SJCRH30 (cell line): ENCODE data around the gene SLC2A4. TPM values are rescaled to one million over a fixed set of nuclear protein-coding genes. Genes with fewer than 3 reads are reported as not detected.
A peak's percentile ranks its signal among the peaks of the same experiment; 100 is the strongest.

Experiments
- DNase-seq, 2 experiments: peaks; one replicate each; pipeline ENCODE4 v3.0.0-alpha.2; 2015 to 2020
- H3K27ac ChIP-seq: fragments of 250-450 bp; sonication (Bioruptor Pico); 2 replicates; pipeline ENCODE4 v1.5.1; 2020; ENCODE audit warnings: mild to moderate bottlenecking, moderate library complexity
- H3K27me3 ChIP-seq: fragments of 250-450 bp; sonication (Bioruptor Pico); 2 replicates; pipeline ENCODE4 v1.5.1; 2020; ENCODE audit warnings: mild to moderate bottlenecking, moderate library complexity
- H3K36me3 ChIP-seq: fragments of 250-450 bp; sonication (Bioruptor Pico); 2 replicates; pipeline ENCODE4 v1.5.1; 2020; ENCODE audit warnings: mild to moderate bottlenecking, moderate library complexity
- H3K4me1 ChIP-seq: fragments of 250-450 bp; sonication (Bioruptor Pico); 2 replicates; pipeline ENCODE4 v1.5.1; 2020; ENCODE audit warnings: mild to moderate bottlenecking, moderate library complexity
- H3K4me3 ChIP-seq: fragments of 250-450 bp; sonication (Bioruptor Pico); 2 replicates; pipeline ENCODE4 v1.5.1; 2020; ENCODE audit warnings: mild to moderate bottlenecking, moderate library complexity
- H3K9me3 ChIP-seq: fragments of 250-450 bp; sonication (Bioruptor Pico); replicated peaks from 2 replicates; pipeline ENCODE4 v1.5.1; 2020; ENCODE audit warnings: mild to moderate bottlenecking, moderate library complexity
- total RNA-seq: library from RNA; depleted of rRNA; stranded (reverse); fragments of >200 nt; shearing (Covaris generic); gene quantifications from 2 replicates; pipeline ENCODE4 v1.2.3, GENCODE V29; 2014

SLC2A4 gene
- total RNA-seq, 1 experiment from 2014 or later = 1.3 TPM

DNA sequence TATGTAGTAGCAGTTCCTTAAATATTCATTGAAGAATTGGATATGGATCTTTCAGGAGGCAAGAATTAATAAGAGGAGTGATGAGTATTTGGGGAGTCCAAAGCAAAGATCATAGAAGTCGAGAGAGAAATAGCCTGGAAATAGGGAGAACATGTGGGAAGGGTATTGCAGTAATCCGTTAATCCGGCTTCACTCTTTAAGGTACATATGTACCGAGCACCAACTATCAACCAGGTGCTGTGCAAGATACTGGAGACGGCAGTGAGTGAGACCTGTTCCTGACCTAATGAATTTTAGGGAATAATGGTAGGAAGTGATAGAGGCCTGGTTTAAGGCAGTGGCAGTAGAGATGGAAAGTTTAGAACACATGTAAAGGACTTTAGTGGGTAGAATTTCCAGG, 28.4 kb upstream of the SLC2A4 start:
- peak overlapping the region; percentile 93; the same call in 1 of the 2 replicates for H3K27ac ChIP-seq
- H3K27me3 ChIP-seq = no peaks in the 10 kb centered on the region
- H3K4me1 ChIP-seq = 0 out of 2 replicates have a peak, but pooled peaks cover 3% of the 10 kb centered on the region
- no peaks in the 10 kb centered on the region for H3K9me3 ChIP-seq
- peak overlapping the region; percentile 99 for H3K4me3 ChIP-seq
- DNase-seq = no peak
- no peaks in the 10 kb centered on the region for H3K36me3 ChIP-seq

- peaks cover 4% of the 10 kb centered on the region for H3K36me3 ChIP-seq
These were observed 27.0 kb upstream of the SLC2A4 start for GRCh38 chr17:7254511-7254910.

GRCh38 chr17:7256766-7257456, 24.6 kb upstream of the SLC2A4 start:
- no peaks in the 10 kb centered on the region for H3K4me1 ChIP-seq
- H3K9me3 ChIP-seq = no peaks in the 10 kb centered on the region
- no peaks in the 10 kb centered on the region for H3K27me3 ChIP-seq
- no peak for DNase-seq
- peaks cover 4% of the 10 kb centered on the region for H3K36me3 ChIP-seq
- H3K4me3 ChIP-seq = no peak overlapping the region
- no peak overlapping the region for H3K27ac ChIP-seq

More at GRCh38 chr17:7254511-7254910, 27.0 kb upstream of the SLC2A4 start:
- no peak for DNase-seq
- no peak overlapping the region for H3K27ac ChIP-seq
- 0 out of 2 replicates have a peak, but pooled peaks cover 3% of the 10 kb centered on the region for H3K4me1 ChIP-seq
- H3K4me3 ChIP-seq = no peak overlapping the region
- H3K27me3 ChIP-seq = no peaks in the 10 kb centered on the region
- no peaks in the 10 kb centered on the region for H3K9me3 ChIP-seq

DNA sequence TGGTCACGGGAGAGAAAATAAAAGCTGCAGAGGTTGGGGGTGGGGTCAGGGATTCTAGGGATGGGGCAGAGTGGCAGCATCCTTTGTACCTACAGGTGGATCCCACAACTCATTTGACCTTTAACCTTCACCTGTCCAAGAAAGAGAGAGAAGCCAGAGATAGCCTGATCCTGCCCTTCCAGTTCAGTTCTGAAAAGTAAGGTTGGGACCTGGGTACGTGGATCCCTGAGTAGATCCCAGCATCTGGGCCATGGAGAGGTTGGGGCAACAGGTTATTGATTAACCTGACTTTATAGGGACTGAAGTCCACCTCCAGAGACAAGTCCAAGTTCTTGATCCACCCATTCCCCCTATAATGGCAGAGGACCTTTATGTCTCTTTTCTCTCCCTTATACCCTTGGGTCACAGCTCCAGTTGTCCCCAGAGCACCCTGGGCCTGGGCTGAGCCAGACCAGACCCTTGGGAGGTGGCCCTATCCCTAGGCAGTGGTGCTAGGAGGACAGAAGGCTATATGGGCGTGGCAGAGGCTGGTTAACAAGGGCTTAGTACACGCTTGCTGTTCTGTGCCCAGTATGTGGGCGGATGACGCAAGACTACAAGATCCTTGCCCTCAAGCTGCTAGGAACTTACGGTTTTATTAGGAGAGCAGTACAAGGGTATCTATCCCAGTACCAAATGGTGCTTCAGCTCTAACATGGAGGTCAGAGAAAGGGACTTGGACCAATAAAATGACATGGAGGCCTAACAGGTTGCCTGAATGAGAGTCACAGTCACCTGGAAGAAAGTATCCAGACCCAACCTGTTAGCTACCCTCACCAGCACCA, 22.6 kb upstream of the SLC2A4 start:
- H3K36me3 ChIP-seq = peaks cover 4% of the 10 kb centered on the region

GRCh38 chr17:7259555-7259889, 22.0 kb upstream of the SLC2A4 start:
- Histone ChIP-seq H3K27me3 (no peaks in the 10 kb centered on the region), H3K4me1 (no peaks in the 10 kb centered on the region), H3K27ac (no peak overlapping the region), H3K4me3 (no peak overlapping the region), H3K36me3 (peaks cover 4% of the 10 kb centered on the region), H3K9me3 (no peaks in the 10 kb centered on the region)
- DNase-seq = no peak

More for the DNA sequence above, 22.6 kb upstream of the SLC2A4 start:
- Histone ChIP-seq H3K9me3 (no peaks in the 10 kb centered on the region), H3K4me3 (no peak overlapping the region), H3K27ac (no peak overlapping the region), H3K27me3 (no peaks in the 10 kb centered on the region), H3K4me1 (no peaks in the 10 kb centered on the region)
- DNase-seq = no peak

DNA sequence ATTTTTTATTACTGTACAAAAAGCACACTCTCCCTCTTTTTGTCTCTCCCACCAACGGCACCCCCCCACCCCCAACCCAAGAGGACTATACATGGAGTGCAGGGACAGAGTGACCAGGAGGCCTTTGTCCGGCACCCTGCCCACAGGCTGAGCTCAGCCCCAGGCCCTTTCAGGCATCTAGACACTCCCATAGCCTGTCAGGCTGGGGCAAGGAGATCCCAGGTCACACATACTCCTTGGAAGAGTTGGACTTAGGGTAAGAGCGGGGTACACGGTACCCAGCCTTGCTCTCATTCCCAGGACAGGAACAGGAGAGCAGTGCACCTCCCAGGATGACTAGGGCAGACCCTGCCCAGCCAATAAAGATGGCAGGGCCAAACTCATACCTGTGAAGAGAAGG, 21.4 kb upstream of the SLC2A4 start:
- Histone ChIP-seq H3K9me3 (no peaks in the 10 kb centered on the region), H3K27me3 (no peaks in the 10 kb centered on the region), H3K4me3 (no peak overlapping the region), H3K4me1 (no peaks in the 10 kb centered on the region), H3K27ac (no peak overlapping the region), H3K36me3 (peaks cover 4% of the 10 kb centered on the region)
- no peak for DNase-seq

DNA sequence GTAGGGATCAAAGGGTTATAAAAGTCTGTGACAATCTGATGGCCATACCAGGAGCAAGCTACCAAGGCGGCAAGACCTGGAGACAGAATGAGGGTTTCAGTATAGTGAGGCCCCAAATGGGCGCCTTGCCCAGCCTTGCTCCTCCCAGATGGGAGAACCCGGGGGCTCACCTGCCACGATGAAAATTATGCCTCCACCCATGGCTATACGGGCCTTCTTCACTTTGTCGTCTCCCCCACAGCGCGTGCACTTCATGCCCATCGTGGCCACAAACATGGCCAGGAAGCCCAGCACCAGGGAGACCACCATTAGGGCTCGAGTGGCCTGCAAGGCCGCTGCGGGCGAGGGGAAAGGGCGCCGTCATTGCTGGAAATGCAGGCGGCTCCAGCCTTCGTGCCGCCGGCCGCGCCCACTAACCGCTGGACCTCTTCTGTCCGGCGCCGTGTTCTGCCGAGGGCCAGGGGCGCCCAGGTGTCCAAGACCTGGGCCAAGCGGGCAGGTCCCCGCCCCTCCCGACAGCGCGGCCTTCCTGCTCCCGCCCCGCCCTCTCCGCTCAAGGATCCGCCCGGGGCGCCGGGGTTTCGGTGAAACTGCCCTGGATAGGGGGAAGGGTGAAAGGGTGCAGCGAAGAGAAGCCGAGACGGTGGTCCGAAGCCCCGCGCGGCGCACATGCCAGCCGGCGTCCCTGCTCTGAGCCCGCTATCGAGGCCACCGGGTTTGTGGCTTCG, 20.7 kb upstream of the SLC2A4 start:
- H3K27ac ChIP-seq = no peak overlapping the region
- DNase-seq = no peak
- no peak overlapping the region for H3K4me3 ChIP-seq
- H3K36me3 ChIP-seq = peaks cover 4% of the 10 kb centered on the region
- H3K27me3 ChIP-seq = no peaks in the 10 kb centered on the region
- H3K9me3 ChIP-seq = no peaks in the 10 kb centered on the region
- H3K4me1 ChIP-seq = no peaks in the 10 kb centered on the region

GRCh38 chr17:7261379-7262191, 19.9 kb upstream of the SLC2A4 start:
- Histone ChIP-seq H3K4me3 (no peak overlapping the region), H3K36me3 (peaks cover 4% of the 10 kb centered on the region), H3K9me3 (no peaks in the 10 kb centered on the region), H3K4me1 (no peaks in the 10 kb centered on the region), H3K27me3 (no peaks in the 10 kb centered on the region), H3K27ac (no peak overlapping the region)
- DNase-seq = no peak

GRCh38 chr17:7262192-7262934, 19.2 kb upstream of the SLC2A4 start, which contains the start of gene CLDN7:
TSS of gene CLDN7 (minus strand) at chr17:7262478. CDS start at chr17:7262043, 435 bp downstream.
- Histone ChIP-seq H3K27me3 (no peaks in the 10 kb centered on the region), H3K36me3 (peaks cover 4% of the 10 kb centered on the region), H3K4me3 (no peak within 1 kb of the TSS; the same call in 1 of the 2 replicates), H3K4me1 (no peaks in the 10 kb centered on the region), H3K27ac (no peak within 1 kb of the TSS), H3K9me3 (no peaks in the 10 kb centered on the region)
- DNase-seq = no peak

DNA sequence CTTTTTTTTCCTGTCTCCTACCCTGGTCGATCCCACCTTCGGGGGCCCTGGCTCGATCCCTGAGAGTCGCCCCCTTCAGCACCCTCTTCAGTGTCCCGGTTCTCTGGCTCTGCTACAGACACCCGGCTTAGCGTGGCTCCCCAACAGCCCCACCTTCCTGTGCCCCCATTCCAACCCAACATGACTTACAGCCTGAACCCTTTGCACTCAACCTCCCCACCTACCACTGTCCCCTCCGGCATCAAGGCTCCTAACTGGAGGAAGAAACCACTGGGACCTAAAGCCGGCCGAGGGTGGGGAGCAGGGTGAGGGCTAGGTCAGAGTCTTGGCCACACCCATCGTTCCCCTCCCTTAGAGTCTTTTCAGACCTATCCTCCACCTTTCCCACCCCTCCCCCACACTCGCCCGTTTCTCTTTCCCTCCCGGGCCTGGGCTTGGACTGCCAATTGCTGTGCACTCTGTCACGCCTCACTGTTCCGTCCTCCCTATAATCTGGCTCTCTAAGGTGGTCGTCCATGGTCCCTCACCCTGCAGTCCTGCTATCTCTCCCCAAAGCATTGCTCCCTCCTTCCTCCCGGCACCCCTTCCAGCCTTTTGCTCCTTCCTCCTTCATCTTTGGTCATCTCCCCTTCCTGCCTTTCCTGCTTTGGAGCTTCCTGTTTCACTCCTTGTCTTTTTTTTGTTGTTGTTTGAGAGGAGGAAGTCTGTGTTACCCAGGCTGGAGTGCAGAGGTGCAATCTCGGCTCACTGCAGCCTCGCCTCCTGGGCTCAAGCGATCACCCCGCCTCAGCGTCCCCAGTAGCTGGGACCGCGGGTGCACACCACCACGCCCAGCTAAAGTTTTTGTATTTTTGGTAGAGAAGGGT, 18.4 kb upstream of the SLC2A4 start:
- H3K9me3 ChIP-seq = no peaks in the 10 kb centered on the region
- H3K36me3 ChIP-seq = peaks cover 4% of the 10 kb centered on the region
- no peak for DNase-seq
- H3K27ac ChIP-seq = no peak overlapping the region
- H3K4me1 ChIP-seq = no peaks in the 10 kb centered on the region
- H3K27me3 ChIP-seq = no peaks in the 10 kb centered on the region
- H3K4me3 ChIP-seq = no peak overlapping the region; the same call in 1 of the 2 replicates

- no peaks in the 10 kb centered on the region for H3K27me3 ChIP-seq
- no peak overlapping the region for H3K27ac ChIP-seq
- H3K36me3 ChIP-seq = no peaks in the 10 kb centered on the region; the same call in none of the 2 replicates
These were observed 17.8 kb upstream of the SLC2A4 start for GRCh38 chr17:7263801-7264078.

DNA sequence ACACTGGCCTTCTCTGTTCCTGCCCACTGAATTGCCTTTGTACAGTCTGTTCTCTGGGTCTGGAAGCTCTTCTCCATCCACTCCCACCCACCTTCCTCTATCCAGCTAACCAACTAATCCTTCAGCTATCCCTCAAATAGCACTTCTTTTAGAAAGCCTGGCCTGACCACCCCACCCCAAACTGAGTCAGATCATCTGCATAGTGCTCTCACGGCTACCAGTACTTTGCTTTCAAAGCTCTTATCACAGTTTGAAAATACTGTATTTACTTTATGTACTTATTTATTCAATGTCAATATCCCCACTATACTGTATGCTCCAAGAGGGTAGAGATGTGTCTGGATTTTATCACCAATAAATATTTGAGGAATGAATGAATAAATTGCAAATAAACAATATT, 14.7 kb upstream of the SLC2A4 start:
- Histone ChIP-seq H3K27me3 (no peaks in the 10 kb centered on the region), H3K9me3 (no peaks in the 10 kb centered on the region), H3K4me3 (no peak overlapping the region), H3K36me3 (no peaks in the 10 kb centered on the region), H3K4me1 (no peaks in the 10 kb centered on the region), H3K27ac (no peak overlapping the region)
- no peak for DNase-seq

More at GRCh38 chr17:7263801-7264078, 17.8 kb upstream of the SLC2A4 start:
- no peak for DNase-seq
- H3K9me3 ChIP-seq = no peaks in the 10 kb centered on the region
- no peaks in the 10 kb centered on the region for H3K4me1 ChIP-seq
- no peak overlapping the region for H3K4me3 ChIP-seq

DNA sequence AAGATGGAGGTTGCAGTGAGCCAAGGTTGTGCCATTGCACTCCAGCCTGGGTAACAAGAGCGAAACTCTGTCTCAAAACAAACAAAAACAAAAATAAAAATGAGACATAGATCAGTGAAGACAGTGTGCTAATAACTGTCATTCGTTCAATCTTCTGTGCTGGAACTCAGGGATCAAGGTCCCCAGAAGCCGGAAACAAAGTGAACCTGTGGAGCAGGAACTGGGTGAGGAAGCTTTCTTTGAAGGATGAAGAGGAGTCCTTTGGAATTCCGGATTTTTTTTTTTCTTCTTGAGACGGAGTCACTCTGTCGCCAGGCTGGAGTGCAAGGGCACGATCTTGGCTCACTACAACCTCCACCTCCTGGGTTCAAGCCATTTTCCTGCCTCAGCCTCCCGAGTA, 2.1 kb upstream of the SLC2A4 start:
- Histone ChIP-seq H3K27ac (no peak overlapping the region), H3K9me3 (no peaks in the 10 kb centered on the region), H3K4me3 (no peak overlapping the region), H3K4me1 (no peaks in the 10 kb centered on the region), H3K27me3 (peaks cover 4% of the 10 kb centered on the region; the same call in 1 of the 2 replicates), H3K36me3 (no peaks in the 10 kb centered on the region)
- no peak for DNase-seq
